PFSK-1 (cell line): Measurements from ENCODE around the gene URAD.

Experiments
- FOXP2 ChIP-seq: optimal IDR thresholded peaks from 2 replicates; pipeline ENCODE3; 2011; ENCODE audit warnings: borderline replicate concordance, control low read depth, inconsistent platforms; ENCODE audit not compliant: insufficient read depth; ENCODE audit errors: extremely low read length, extremely low read depth
- POLR2AphosphoS5 ChIP-seq: IDR thresholded peaks from 2 replicates; pipeline ENCODE4 v1.6.1; 2012; ENCODE audit warnings: low read depth, mild to moderate bottlenecking, control low read depth, low read length, moderate library complexity
- REST ChIP-seq, 2 experiments: IDR thresholded peaks; 2 replicates each; pipeline versions ENCODE4 v1.6.1 to v1.8.0; 2011 to 2012; ENCODE audit warnings: low read depth in 2 of 2, low read length in 2 of 2, control low read depth in 1 of 2, inconsistent platforms in 1 of 2, mild to moderate bottlenecking in 1 of 2, moderate library complexity in 1 of 2; ENCODE audit not compliant: insufficient read depth in 1 of 2
- SIN3A ChIP-seq: IDR thresholded peaks from 2 replicates; pipeline ENCODE4 v1.6.1; 2012; ENCODE audit warnings: mild to moderate bottlenecking, low read length, moderate library complexity, borderline replicate concordance; ENCODE audit not compliant: insufficient read depth
- TAF1 ChIP-seq: IDR thresholded peaks from 2 replicates; pipeline ENCODE4 v1.6.1; 2012; ENCODE audit warnings: low read length, control low read depth, borderline replicate concordance; ENCODE audit not compliant: insufficient read depth

Gene URAD

DNA sequence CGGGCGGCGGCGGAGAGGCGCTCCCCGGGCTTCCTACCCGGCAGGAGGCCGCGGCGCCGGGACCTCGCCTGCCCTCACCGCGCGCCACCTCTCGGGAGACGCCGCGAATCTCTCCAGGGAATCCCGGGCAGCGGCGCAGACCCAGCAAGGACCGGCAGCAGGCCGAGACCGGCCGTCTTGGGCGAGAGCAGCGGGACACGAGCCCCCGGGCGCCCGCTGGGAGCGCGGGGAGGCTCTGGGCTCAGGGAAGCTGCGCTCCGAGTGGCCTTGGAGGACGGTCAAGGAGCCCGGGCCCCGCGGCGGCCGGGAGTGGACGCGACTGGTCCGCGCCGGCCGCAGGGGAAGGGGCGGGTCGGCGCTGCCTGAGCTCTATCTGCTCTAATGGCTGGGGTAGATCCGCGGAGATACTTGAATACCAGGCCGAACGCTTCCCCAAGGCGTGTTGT is 34.1 kb downstream of the URAD start:
- TF ChIP-seq SIN3A = no peak
- no peak for TF ChIP-seq FOXP2
- TF ChIP-seq REST (IDR thresholded peaks at IDR 0.05; ENCODE audit: insufficient read depth in 1 of 2, low read depth in 2 of 2, low read length in 2 of 2) = no peak
- no peak for TF ChIP-seq POLR2AphosphoS5
- no peak for TF ChIP-seq TAF1

DNA sequence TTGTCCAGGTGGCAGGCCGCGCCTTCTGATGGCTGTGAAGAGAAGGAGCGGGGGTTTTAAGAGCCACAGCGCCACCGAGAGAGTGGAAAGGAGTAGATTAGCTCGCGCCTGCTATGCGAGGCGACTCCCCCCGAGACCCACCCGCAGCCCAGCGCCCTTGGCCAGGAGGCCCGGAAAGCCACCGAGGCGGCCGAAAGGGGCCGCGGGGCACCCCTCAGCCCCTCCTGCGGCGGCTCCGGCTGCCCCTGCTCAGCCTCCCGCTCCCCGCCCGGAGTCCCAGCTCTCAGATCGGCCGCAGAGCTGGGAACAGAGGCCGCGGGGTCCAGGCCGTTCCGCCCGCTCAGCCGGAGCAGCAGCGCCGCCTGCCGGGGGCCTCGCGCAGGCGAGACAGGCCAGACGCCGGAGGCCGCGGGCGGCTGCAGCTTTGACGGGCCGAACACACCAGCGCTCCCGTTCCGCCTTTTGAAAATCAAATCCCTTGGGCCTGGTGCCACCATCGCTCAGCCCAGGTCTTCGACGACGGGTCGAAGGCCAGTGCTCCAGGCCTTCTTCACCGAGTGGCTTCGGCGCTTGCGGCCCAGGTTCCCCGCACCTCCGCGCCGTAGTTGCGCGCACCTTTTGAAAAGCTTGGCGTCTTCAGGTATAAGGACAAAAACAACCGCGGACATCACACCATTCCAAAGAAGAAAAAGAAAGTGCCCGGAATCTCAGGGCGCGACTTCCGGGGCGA is 34.7 kb downstream of the URAD start:
- peak; percentile 12 for TF ChIP-seq FOXP2
- no peak for TF ChIP-seq TAF1

DNA sequence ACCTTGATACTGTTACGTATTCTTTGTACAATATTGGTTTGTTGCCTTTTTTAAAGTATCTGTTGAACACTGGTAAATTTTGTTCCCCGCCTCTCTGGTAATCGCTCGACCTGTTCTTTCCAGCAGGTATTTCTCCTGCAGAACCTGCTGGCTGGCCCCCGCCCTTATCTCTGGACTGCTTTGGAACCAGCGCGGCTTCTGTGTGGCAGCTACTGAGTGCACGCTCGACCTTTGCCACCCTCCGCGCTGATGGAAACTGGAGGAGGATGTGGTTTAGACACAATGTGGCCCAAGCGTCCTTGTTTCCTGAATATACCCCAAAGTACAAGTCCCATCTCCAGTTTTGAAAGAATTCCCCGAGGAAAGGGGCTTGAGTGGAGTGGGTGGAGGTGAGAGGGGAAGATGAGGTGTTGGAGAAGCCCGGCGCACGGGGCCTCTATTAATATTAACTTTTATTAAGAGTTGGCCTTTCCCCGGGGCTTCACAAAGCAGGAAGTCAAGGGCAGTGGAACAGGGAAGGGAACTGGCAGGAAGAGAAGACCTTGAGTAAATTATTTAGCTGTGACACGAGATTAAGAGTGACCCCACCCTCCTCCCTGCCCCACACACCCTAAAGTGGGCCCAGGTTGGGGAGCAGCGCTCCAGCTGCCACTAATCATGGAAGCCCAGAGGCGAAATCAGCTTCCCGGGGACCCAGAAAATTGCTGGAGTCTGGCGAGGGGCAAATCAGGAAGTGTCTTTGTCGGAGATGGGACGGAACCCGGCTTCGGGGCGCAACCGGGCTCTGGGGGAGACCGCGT is 35.4 kb downstream of the URAD start:
- no peak for TF ChIP-seq SIN3A
- TF ChIP-seq TAF1 = no peak
- TF ChIP-seq POLR2AphosphoS5 = no peak
- TF ChIP-seq REST (IDR thresholded peaks at IDR 0.05; ENCODE audit: insufficient read depth in 1 of 2, low read depth in 2 of 2, low read length in 2 of 2) = no peak
- TF ChIP-seq FOXP2 = no peak

GRCh38 chr13:27942972-27943371 is 45.5 kb downstream of the URAD start:
- TF ChIP-seq TAF1 (no peak), FOXP2 (no peak), REST (IDR thresholded peaks at IDR 0.05; ENCODE audit: insufficient read depth in 1 of 2, low read depth in 2 of 2, low read length in 2 of 2) (no peak), SIN3A (no peak), POLR2AphosphoS5 (no peak)

- TF ChIP-seq REST (IDR thresholded peaks at IDR 0.05; ENCODE audit: insufficient read depth in 1 of 2, low read depth in 2 of 2, low read length in 2 of 2) (no peak), SIN3A (no peak), TAF1 (no peak), POLR2AphosphoS5 (no peak), FOXP2 (no peak)
Observed at GRCh38 chr13:27933580-27934328, 54.7 kb downstream of the URAD start.
